ENCODE data around the gene BROX. TPM values are rescaled to one million over a fixed set of nuclear protein-coding genes. Genes with fewer than 3 reads are reported as not detected.
"Not testable (repeated sequence)": the region's sequence is repeated elsewhere in the genome, so short reads cannot be mapped to it uniquely, and the experiment has no call there.

The BROX gene, protein sequence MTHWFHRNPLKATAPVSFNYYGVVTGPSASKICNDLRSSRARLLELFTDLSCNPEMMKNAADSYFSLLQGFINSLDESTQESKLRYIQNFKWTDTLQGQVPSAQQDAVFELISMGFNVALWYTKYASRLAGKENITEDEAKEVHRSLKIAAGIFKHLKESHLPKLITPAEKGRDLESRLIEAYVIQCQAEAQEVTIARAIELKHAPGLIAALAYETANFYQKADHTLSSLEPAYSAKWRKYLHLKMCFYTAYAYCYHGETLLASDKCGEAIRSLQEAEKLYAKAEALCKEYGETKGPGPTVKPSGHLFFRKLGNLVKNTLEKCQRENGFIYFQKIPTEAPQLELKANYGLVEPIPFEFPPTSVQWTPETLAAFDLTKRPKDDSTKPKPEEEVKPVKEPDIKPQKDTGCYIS
- 32.5 and 41.4 TPM in 2 replicates for total RNA-seq (ENCODE audit: low replicate concordance)
- long read RNA-seq, partial matches to known transcripts: 2 of 13 reads
- long read RNA-seq, other reads (novel, unspliced or antisense): 10 of 13 reads

DNA sequence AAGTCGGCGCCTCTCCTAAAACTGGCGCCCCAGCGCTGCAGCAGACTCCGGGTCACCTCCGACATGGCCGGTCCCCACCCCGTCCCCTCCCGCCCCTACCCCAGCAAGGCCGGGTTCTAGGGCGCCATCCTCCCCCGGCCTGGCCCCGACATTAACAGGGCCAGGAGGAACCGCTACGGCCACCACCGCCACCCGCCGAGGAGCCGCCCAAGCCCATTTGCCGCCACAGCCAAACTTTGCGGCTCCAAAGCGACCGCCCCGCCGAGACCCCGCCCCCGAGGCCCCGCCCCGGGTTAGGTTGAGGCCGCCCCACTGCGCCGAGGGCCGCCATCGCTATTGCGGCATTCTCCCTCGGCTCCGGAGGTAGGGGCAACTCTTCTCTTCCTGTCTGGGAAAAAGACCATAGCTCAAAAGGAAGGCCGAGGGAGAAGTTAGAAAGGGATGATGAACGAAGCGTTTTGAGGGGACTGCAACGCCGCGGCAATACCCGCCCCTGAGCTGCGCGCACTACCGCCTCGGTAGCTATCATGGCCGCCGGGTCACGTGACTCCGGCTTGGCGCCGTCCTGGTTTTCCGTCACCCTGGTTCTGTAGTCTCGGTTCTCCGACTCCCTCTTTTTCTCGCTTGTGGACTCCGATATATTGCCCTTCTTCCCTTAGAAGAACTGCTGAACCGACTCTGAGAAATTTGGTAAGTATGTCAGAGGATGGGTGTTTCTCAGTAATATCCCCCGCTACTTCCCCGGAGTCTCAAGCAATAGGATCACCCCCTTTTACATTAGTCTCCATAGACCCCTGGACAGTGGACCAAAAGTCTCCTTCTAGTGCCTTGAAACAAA, at the start of gene BROX, which contains the start of gene AIDA:
BROX (plus strand) TSS at position 312 of the 838 bp plus-strand sequence. CDS start 3,136 bp downstream, outside the sequence.
AIDA (minus strand) TSS at position 239 of the 838 bp plus-strand sequence; CDS start at position 65, 174 bp downstream.
- TF ChIP-seq, protein P1, sequence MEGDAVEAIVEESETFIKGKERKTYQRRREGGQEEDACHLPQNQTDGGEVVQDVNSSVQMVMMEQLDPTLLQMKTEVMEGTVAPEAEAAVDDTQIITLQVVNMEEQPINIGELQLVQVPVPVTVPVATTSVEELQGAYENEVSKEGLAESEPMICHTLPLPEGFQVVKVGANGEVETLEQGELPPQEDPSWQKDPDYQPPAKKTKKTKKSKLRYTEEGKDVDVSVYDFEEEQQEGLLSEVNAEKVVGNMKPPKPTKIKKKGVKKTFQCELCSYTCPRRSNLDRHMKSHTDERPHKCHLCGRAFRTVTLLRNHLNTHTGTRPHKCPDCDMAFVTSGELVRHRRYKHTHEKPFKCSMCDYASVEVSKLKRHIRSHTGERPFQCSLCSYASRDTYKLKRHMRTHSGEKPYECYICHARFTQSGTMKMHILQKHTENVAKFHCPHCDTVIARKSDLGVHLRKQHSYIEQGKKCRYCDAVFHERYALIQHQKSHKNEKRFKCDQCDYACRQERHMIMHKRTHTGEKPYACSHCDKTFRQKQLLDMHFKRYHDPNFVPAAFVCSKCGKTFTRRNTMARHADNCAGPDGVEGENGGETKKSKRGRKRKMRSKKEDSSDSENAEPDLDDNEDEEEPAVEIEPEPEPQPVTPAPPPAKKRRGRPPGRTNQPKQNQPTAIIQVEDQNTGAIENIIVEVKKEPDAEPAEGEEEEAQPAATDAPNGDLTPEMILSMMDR (conservative IDR thresholded peaks at IDR 0.05): no peak
- H3K4me3 Mint-ChIP-seq: peak within 1 kb of the TSS; percentile 98
- no peaks in the 10 kb centered on the region for H3K27me3 Mint-ChIP-seq
- H3K9me3 Mint-ChIP-seq: no peaks in the 10 kb centered on the region
- peaks cover 7% of the 10 kb centered on the region for H3K36me3 Mint-ChIP-seq
- peak within 1 kb of the TSS; percentile 99 for H3K27ac Mint-ChIP-seq
- peak; percentile 97 for DNase-seq (ENCODE audit: extremely low spot score, unreplicated experiment)
- H3K4me1 Mint-ChIP-seq (ENCODE audit: unreplicated experiment): peaks cover 18% of the 10 kb centered on the region

DNA sequence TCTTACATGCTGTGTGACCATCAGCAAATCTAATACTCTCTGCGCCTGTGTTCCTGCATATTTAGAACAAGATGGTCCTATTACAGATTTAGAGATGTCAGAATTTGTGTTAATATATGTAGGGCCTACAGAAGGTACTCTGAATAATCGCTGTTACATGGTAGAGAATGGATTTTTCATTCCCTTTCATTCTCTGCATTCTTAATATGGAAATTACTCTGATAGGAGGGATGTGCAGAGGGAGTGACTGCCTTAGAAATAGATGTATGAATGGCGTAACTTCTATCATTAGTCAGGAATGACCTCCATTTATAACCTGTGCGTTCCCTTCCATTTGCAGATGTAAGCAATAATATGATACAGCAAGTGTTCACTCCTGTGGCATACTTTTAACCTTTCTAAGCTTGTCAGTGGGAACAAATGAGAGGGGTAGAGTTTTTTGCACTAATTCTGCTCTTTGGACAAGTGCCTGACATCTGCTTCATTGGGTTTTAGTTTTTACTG, 48.9 kb upstream of the BROX start:
- Mint-ChIP-seq H3K4me3 (no peak overlapping the region), H3K36me3 (peaks cover 26% of the 10 kb centered on the region), H3K27ac (no peak overlapping the region), H3K9me3 (no peaks in the 10 kb centered on the region), H3K27me3 (no peaks in the 10 kb centered on the region), H3K4me1 (ENCODE audit: unreplicated experiment) (no peaks in the 10 kb centered on the region)
- TF ChIP-seq, protein P1 (conservative IDR thresholded peaks at IDR 0.05): no peak
- no peak for DNase-seq (ENCODE audit: extremely low spot score, unreplicated experiment)

DNA sequence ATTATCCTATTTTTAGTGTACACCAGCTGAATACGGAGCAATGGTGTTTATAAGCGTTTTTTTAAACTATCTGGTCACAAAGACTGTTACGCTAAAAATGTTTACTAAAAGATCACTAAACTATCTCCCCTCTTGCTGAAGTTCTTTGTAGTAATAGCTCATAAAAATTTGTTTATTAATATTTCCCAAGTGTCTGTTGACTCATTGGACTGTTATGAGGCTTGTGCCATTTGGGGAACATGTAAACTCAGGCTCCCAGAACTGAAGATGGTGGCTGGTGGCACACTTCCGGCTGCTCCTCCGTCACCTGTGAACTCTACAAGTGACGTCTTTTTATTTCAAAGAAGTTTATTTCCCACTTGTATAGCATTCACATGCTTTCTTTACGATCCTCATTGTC, 46.4 kb upstream of the BROX start:
- H3K4me1 Mint-ChIP-seq (ENCODE audit: unreplicated experiment): no peaks in the 10 kb centered on the region
- no peaks in the 10 kb centered on the region for H3K9me3 Mint-ChIP-seq
- peaks cover 17% of the 10 kb centered on the region for H3K36me3 Mint-ChIP-seq
- TF ChIP-seq, protein P1 (conservative IDR thresholded peaks at IDR 0.05): no peak
- no peaks in the 10 kb centered on the region for H3K27me3 Mint-ChIP-seq
- H3K27ac Mint-ChIP-seq: no peak overlapping the region
- DNase-seq (ENCODE audit: extremely low spot score, unreplicated experiment): no peak
- H3K4me3 Mint-ChIP-seq: no peak overlapping the region

DNA sequence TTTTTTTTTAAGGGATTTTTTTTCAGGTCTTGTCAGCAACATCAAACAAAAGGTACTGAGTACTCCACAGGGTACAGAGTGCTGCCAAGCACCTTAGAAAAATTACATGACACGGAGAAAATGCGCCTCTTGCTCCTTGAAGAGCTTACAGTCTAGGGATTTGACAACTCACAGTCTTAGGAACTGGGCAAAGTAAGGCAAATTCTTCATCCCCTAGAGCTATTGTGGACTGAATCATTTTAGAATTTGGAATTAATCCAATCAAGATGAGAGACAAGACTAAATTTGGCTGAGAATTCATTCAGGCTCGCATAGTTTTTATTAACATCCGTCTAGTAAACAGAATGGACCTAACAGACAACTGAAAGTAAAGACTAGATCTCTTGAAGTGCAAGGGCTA, 44.2 kb upstream of the BROX start:
- DNase-seq (ENCODE audit: extremely low spot score, unreplicated experiment); H3K9me3 Mint-ChIP-seq; H3K27ac Mint-ChIP-seq; H3K27me3 Mint-ChIP-seq; H3K4me1 Mint-ChIP-seq (ENCODE audit: unreplicated experiment); H3K4me3 Mint-ChIP-seq: not testable (repeated sequence)
- H3K36me3 Mint-ChIP-seq: peaks cover 16% of the 10 kb centered on the region

DNA sequence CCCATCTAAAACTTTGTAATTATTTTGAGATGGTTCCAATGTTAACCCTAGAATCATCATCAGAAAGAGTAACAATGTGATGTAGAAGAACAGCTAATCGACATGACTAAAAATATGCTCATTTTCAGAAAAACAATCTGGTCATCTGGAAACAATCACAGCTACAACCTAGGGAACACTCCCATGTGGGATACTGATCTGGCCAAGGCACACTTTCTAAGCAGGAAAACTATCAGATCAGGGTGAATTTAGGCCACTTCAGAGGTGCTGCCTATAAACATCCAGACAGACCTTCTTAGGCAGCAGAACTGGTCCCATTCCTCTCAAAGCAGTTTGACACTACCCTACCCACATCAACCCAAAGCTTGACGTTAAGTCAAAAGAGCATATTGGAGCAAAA, 43.3 kb upstream of the BROX start:
- peaks cover 14% of the 10 kb centered on the region for H3K36me3 Mint-ChIP-seq
- H3K4me3 Mint-ChIP-seq; DNase-seq (ENCODE audit: extremely low spot score, unreplicated experiment); H3K4me1 Mint-ChIP-seq (ENCODE audit: unreplicated experiment); H3K27me3 Mint-ChIP-seq; H3K27ac Mint-ChIP-seq; H3K9me3 Mint-ChIP-seq: not testable (repeated sequence)

DNA sequence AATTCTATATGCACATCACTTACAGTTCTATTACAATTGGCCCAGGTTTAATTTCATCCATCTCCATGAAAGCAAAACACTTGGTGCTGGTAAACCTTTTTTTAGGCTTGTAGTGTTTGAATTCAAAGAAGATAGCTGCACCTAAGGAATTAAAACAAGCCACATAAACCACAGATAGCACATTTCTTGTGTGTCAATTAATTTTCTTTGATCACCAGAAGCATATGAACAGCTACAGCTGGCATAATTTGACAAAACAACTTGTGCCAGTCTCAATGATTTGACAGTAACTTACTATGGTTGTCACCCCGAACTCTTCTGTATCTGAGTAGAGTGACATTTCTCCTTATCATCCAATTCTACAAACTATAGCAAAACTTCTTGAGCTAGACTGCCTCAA, 42.3 kb upstream of the BROX start:
- Mint-ChIP-seq H3K9me3 (no peaks in the 10 kb centered on the region), H3K36me3 (peaks cover 11% of the 10 kb centered on the region), H3K27ac (no peak overlapping the region)

More for the DNA sequence above, 42.3 kb upstream of the BROX start:
- Mint-ChIP-seq H3K4me3 (no peak overlapping the region), H3K4me1 (ENCODE audit: unreplicated experiment) (no peaks in the 10 kb centered on the region), H3K27me3 (no peaks in the 10 kb centered on the region)
- DNase-seq (ENCODE audit: extremely low spot score, unreplicated experiment): no peak
- TF ChIP-seq, protein P1 (conservative IDR thresholded peaks at IDR 0.05): no peak

Measured in type B pancreatic cell (in vitro differentiated cells).